ENCODE measurements around the gene ENDOD1. TPM values are rescaled to one million over a fixed set of nuclear protein-coding genes. Genes with fewer than 3 reads are reported as not detected.

ENDOD1 gene
- total RNA-seq, 1 experiment from 2014 or later = 0.87 TPM

DNA sequence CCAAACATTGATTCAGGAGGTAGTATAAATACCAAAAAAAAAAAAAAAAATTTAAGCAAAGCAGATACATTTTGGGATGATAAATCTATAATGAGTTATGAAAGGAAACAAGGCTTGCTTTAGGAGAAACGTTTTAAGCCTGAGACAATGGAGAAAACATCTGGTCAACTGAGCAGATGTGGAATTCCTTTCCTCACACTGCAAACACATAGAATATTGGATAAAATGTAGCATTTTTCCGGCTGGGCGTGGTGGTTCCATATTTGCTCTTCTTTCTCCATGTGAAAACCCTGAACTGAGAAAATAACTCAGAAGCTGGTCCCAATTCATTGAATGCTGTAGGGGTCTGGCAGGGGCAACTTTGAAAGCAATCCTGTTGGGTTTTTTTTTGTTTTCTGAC lies 33.9 kb downstream of the ENDOD1 start:
- TF ChIP-seq, protein P1, sequence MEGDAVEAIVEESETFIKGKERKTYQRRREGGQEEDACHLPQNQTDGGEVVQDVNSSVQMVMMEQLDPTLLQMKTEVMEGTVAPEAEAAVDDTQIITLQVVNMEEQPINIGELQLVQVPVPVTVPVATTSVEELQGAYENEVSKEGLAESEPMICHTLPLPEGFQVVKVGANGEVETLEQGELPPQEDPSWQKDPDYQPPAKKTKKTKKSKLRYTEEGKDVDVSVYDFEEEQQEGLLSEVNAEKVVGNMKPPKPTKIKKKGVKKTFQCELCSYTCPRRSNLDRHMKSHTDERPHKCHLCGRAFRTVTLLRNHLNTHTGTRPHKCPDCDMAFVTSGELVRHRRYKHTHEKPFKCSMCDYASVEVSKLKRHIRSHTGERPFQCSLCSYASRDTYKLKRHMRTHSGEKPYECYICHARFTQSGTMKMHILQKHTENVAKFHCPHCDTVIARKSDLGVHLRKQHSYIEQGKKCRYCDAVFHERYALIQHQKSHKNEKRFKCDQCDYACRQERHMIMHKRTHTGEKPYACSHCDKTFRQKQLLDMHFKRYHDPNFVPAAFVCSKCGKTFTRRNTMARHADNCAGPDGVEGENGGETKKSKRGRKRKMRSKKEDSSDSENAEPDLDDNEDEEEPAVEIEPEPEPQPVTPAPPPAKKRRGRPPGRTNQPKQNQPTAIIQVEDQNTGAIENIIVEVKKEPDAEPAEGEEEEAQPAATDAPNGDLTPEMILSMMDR (conservative IDR thresholded peaks at IDR 0.05) = no peak
- no peak overlapping the region for H3K18ac ChIP-seq (ENCODE audit: insufficient read length, low read depth, low read length)
- Mint-ChIP-seq H3K27ac (no peak overlapping the region; a peak in 1 of 7 replicates), H3K4me1 (no peaks in the 10 kb centered on the region), H3K4me3 (no peak overlapping the region), H3K36me3 (ENCODE audit: insufficient read depth in 1 of 3, low read depth in 3 of 3) (no peaks in the 10 kb centered on the region), H3K9me3 (no peaks in the 10 kb centered on the region), H3K27me3 (ENCODE audit: low read depth) (no peaks in the 10 kb centered on the region; the same call in 1 of the 2 replicates)
- H4K91ac ChIP-seq (ENCODE audit: insufficient read length, low read depth, low read length) = no peak overlapping the region
- H2AK5ac ChIP-seq (ENCODE audit: insufficient read length, low read length) = no peak overlapping the region
- no peak overlapping the region for H2BK120ac ChIP-seq (ENCODE audit: low read depth, low read length, poor library complexity, severe bottlenecking)
- H3K9me3 ChIP-seq (ENCODE audit: control insufficient read depth, low read depth, low read length) = no peaks in the 10 kb centered on the region
- H4K8ac ChIP-seq (replicated peaks; ENCODE audit: insufficient read length, low read depth, low read length) = no peak overlapping the region
- H3K27ac ChIP-seq (ENCODE audit: insufficient read length, low read depth, low read length) = no peak overlapping the region
- no peak overlapping the region for H2BK12ac ChIP-seq (ENCODE audit: insufficient read length, low read depth, low read length)
- no peaks in the 10 kb centered on the region for H3K4me1 ChIP-seq (ENCODE audit: insufficient read depth, low read length)
- no peak overlapping the region for H3K56ac ChIP-seq (ENCODE audit: insufficient read length, low read depth, low read length)
- H3K14ac ChIP-seq (ENCODE audit: insufficient read depth, low read length) = no peak overlapping the region
- no peaks in the 10 kb centered on the region for H3K79me2 ChIP-seq (ENCODE audit: insufficient read depth, low read length)
- WGBS (ENCODE audit: extremely low coverage, insufficient read length, low lambda C conversion rate) = no CpG with 5 or more reads among the region's 3 CpGs
- H3K23ac ChIP-seq (ENCODE audit: insufficient read length, low read depth, low read length) = no peak overlapping the region
- H4K20me1 ChIP-seq (ENCODE audit: control insufficient read depth, insufficient read depth, insufficient read length) = no peaks in the 10 kb centered on the region
- no peak overlapping the region for H2BK15ac ChIP-seq (ENCODE audit: low read depth, low read length)
- H3K4me2 ChIP-seq (ENCODE audit: insufficient read depth, insufficient read length, low read length) = no peak overlapping the region
- H2BK5ac ChIP-seq (ENCODE audit: insufficient read length, low read length) = no peak overlapping the region
- no peaks in the 10 kb centered on the region for H3K79me1 ChIP-seq (ENCODE audit: insufficient read depth, low read depth, low read length, poor library complexity, severe bottlenecking)
- no peak overlapping the region for H3T11ph ChIP-seq (ENCODE audit: low read length)
- no peak overlapping the region for H3K4ac ChIP-seq (ENCODE audit: low read depth, low read length)
- H4K5ac ChIP-seq (ENCODE audit: insufficient read length, low read depth, low read length) = no peak overlapping the region
- no peak overlapping the region for H3K9ac ChIP-seq (ENCODE audit: extremely low read depth, insufficient read length, low read length)
- no peak for DNase-seq
- H3K27me3 ChIP-seq (ENCODE audit: insufficient read depth, low read length) = no peaks in the 10 kb centered on the region
- no peak overlapping the region for H2AFZ ChIP-seq (ENCODE audit: low read length)
- no peak overlapping the region for H2BK20ac ChIP-seq (ENCODE audit: low read depth, low read length, poor library complexity, severe bottlenecking)
- H3K23me2 ChIP-seq (ENCODE audit: insufficient read length, low read depth, low read length, poor library complexity, severe bottlenecking) = no peaks in the 10 kb centered on the region

Measured in H9 (cell line).